Thoracic aorta (tissue), 2 donors: ENCODE results near the gene AP5Z1. TPM values are rescaled to one million over a fixed set of nuclear protein-coding genes. Genes with fewer than 3 reads are reported as not detected.

ENCODE experiments used
- ATAC-seq: fragments of 150-250 bp; one replicate; pipeline ENCODE4 v1.8.0; 2017; ENCODE audit warnings: low read depth; ENCODE audit not compliant: insufficient number of reproducible peaks, low FRiP score
- DNase-seq: peaks from one replicate; pipeline ENCODE4 v3.0.0-alpha.2; 2020; ENCODE audit warnings: low spot score
- H3K27ac ChIP-seq, 2 donors: fragments of 200-600 bp; sonication (generic); 1 replicate in 1 of 2; 2 replicates in 1 of 2; pipeline ENCODE4 v1.5.1; 2016; ENCODE audit warnings: mild to moderate bottlenecking in 2 of 2, moderate library complexity in 2 of 2
- H3K27me3 ChIP-seq: fragments of 200-600 bp; sonication (generic); replicated peaks from 2 replicates; pipeline ENCODE4 v1.6.0; 2016; ENCODE audit warnings: mild to moderate bottlenecking; ENCODE audit not compliant: insufficient read depth
- H3K36me3 ChIP-seq: fragments of 200-600 bp; sonication (generic); one replicate; pipeline ENCODE4 v1.5.1; 2016
- H3K4me1 ChIP-seq, 2 donors: fragments of 200-600 bp; sonication (generic); 1 replicate in 1 of 2; 2 replicates in 1 of 2; pipeline versions ENCODE4 v1.5.1 to v1.6.0; 2016; ENCODE audit warnings: low read depth in 2 of 2, mild to moderate bottlenecking in 1 of 2; ENCODE audit not compliant: control insufficient read depth in 1 of 2
- H3K4me3 ChIP-seq: fragments of 200-600 bp; sonication (generic); 2 replicates; pipeline ENCODE4 v1.5.1; 2016; ENCODE audit warnings: mild to moderate bottlenecking
- H3K9me3 ChIP-seq: fragments of 200-600 bp; sonication (generic); 2 replicates; pipeline ENCODE4 v1.5.1; 2016
- CTCF ChIP-seq: fragments of 200-600 bp; sonication (generic); IDR thresholded peaks from one replicate; pipeline ENCODE4 v1.5.1; 2019; ENCODE audit warnings: antibody characterized with exemption
- total RNA-seq, 2 donors: library from RNA; depleted of rRNA; stranded (reverse); fragments of >200 nt; gene quantifications; one replicate each; pipeline versions ENCODE4 v1.1.0 to v1.2.3, GENCODE V29; 2016

Gene AP5Z1
- total RNA-seq, 2 donors from 2014 or later = 40.3 to 42.0 TPM

GRCh38 chr7:4818000-4818794 is 42.8 kb downstream of the AP5Z1 start:
- no peaks in the 10 kb centered on the region for H3K36me3 ChIP-seq
- ATAC-seq (no peak), DNase-seq (no peak)
- no peak for TF ChIP-seq CTCF
- no peak overlapping the region for H3K4me3 ChIP-seq
- H3K27me3 ChIP-seq = no peaks in the 10 kb centered on the region
- peaks cover 5 to 14% of the 10 kb centered on the region in 2 donors for H3K4me1 ChIP-seq
- no peak overlapping the region for H3K27ac ChIP-seq
- H3K9me3 ChIP-seq = no peaks in the 10 kb centered on the region

GRCh38 chr7:4819560-4820404 is 44.4 kb downstream of the AP5Z1 start:
- Histone ChIP-seq H3K9me3 (no peaks in the 10 kb centered on the region), H3K4me3 (peak overlapping the region; percentile 36), H3K27ac (no peak overlapping the region), H3K36me3 (no peaks in the 10 kb centered on the region), H3K27me3 (no peaks in the 10 kb centered on the region), H3K4me1 (peaks cover 5 to 14% of the 10 kb centered on the region in 2 donors)
- TF ChIP-seq CTCF = no peak
- no peak for DNase-seq
- no peak for ATAC-seq

- Histone ChIP-seq H3K36me3 (no peaks in the 10 kb centered on the region), H3K27me3 (no peaks in the 10 kb centered on the region), H3K4me3 (no peak overlapping the region), H3K9me3 (no peaks in the 10 kb centered on the region), H3K4me1 (peaks cover 5 to 14% of the 10 kb centered on the region in 2 donors), H3K27ac (no peak overlapping the region)
- no peak for TF ChIP-seq CTCF
- DNase-seq (no peak), ATAC-seq (no peak)
These were observed 45.1 kb downstream of the AP5Z1 start for GRCh38 chr7:4820405-4820966.

GRCh38 chr7:4820967-4821471 is 45.6 kb downstream of the AP5Z1 start:
- H3K9me3 ChIP-seq = no peaks in the 10 kb centered on the region
- peaks cover 5 to 14% of the 10 kb centered on the region in 2 donors for H3K4me1 ChIP-seq
- no peak overlapping the region for H3K27ac ChIP-seq
- H3K4me3 ChIP-seq = no peak overlapping the region
- H3K27me3 ChIP-seq = no peaks in the 10 kb centered on the region
- ATAC-seq (no peak), DNase-seq (no peak)
- no peak for TF ChIP-seq CTCF
- H3K36me3 ChIP-seq = no peaks in the 10 kb centered on the region

- Histone ChIP-seq H3K4me1 (peaks cover 5 to 14% of the 10 kb centered on the region in 2 donors), H3K27ac (no peak overlapping the region), H3K4me3 (no peak overlapping the region), H3K9me3 (no peaks in the 10 kb centered on the region), H3K27me3 (no peaks in the 10 kb centered on the region), H3K36me3 (no peaks in the 10 kb centered on the region)
- TF ChIP-seq CTCF = no peak
- DNase-seq (no peak), ATAC-seq (no peak)
These were observed 47.3 kb downstream of the AP5Z1 start for GRCh38 chr7:4822677-4823076.
